Activated T-helper 2 cell treated with anti-CD3 and anti-CD28 coated beads, Interferon-gamma antibody, Interleukin-2, Interleukin-4, amounts not matched to agents 10 μg/mL and 5 μg/mL and 100 μg/mL, durations not matched to agents 14 hours and 24 hours and 36 hours (primary cell): ENCODE measurements around the gene BCAM. TPM values are rescaled to one million over a fixed set of nuclear protein-coding genes. Genes with fewer than 3 reads are reported as not detected.
"Not testable (repeated sequence)": the region's sequence is repeated elsewhere in the genome, so short reads cannot be mapped to it uniquely, and the experiment has no call there.

ENCODE experiments used
- DNase-seq: peaks from one replicate; pipeline ENCODE4 v3.0.0; 2021; ENCODE audit warnings: low spot score
- H3K27ac Mint-ChIP-seq: one replicate; pipeline ENCODE4 v1.8.0; 2021; ENCODE audit warnings: mixed read lengths
- H3K27me3 Mint-ChIP-seq: one replicate; pipeline ENCODE4 v1.8.0; 2021; ENCODE audit warnings: low read depth, mixed read lengths
- H3K36me3 Mint-ChIP-seq: one replicate; pipeline ENCODE4 v1.8.0; 2021; ENCODE audit warnings: low read depth, mixed read lengths
- H3K4me1 Mint-ChIP-seq: one replicate; pipeline ENCODE4 v1.8.0; 2021; ENCODE audit warnings: low read depth, mixed read lengths
- H3K4me3 Mint-ChIP-seq: one replicate; pipeline ENCODE4 v1.8.0; 2021; ENCODE audit warnings: low read depth, mild to moderate bottlenecking, moderate library complexity, mixed read lengths
- H3K9me3 Mint-ChIP-seq: one replicate; pipeline ENCODE4 v1.8.0; 2021; ENCODE audit warnings: mixed read lengths
- intact Hi-C: fragments of 100-400 bp; cut with micrococcal nuclease; formaldehyde crosslinking; loops from one replicate; pipeline ENCODE4 v1.15.1; 2023
- total RNA-seq: library from RNA; stranded (reverse); gene quantifications from 2 replicates; pipeline ENCODE4 v1.2.3, GENCODE V29; 2022

BCAM gene, protein sequence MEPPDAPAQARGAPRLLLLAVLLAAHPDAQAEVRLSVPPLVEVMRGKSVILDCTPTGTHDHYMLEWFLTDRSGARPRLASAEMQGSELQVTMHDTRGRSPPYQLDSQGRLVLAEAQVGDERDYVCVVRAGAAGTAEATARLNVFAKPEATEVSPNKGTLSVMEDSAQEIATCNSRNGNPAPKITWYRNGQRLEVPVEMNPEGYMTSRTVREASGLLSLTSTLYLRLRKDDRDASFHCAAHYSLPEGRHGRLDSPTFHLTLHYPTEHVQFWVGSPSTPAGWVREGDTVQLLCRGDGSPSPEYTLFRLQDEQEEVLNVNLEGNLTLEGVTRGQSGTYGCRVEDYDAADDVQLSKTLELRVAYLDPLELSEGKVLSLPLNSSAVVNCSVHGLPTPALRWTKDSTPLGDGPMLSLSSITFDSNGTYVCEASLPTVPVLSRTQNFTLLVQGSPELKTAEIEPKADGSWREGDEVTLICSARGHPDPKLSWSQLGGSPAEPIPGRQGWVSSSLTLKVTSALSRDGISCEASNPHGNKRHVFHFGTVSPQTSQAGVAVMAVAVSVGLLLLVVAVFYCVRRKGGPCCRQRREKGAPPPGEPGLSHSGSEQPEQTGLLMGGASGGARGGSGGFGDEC
- not detected in 2 replicates for total RNA-seq

DNA sequence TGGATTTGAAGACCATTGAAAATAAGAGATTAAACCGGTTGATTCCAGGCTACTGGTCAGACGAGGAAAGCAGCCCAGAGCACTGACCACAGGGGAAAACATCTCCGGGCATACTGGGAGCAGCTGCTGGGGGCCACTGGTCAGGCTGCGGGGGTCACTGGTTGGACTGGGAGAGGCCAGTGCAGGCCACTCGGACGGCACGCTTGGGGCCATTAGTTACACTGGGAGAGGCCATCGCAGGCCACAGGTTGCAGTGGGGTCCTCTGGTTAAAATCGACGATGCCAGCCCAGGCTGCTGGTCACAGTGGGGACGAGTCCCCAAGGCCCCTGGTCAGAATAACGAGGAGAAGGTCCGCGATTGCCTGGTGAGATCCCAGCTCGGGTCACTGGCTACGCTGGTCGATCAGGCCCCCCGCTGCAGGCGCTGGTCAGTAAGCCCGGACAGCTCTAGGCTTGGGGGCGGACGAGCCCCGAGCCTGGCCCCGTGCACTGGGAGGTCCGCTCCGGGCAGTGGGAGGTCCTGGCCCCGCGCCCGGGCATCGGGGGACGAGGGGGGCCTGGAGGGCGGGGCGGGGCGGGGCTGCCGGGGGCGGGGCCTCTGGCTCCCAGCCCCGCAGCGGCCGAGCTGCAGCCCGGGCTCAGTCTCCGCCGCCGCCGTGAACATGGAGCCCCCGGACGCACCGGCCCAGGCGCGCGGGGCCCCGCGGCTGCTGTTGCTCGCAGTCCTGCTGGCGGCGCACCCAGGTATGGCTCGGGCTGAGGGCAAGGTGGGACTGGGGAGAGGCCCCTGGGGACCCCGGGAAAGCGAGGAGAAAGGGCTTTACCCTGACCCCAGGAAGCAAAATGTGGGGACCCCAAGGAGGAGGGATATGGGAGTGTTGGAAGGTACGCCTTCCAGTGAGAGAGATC lies at the start of gene BCAM:
Gene BCAM (plus strand): TSS at position 641 of the 909 bp plus-strand sequence. CDS start 22 bp downstream, at position 663.
- Mint-ChIP-seq H3K4me1 (no peaks in the 10 kb centered on the region), H3K36me3 (no peaks in the 10 kb centered on the region), H3K27ac (no peak within 1 kb of the TSS), H3K4me3 (no peak within 1 kb of the TSS), H3K9me3 (no peaks in the 10 kb centered on the region), H3K27me3 (peaks cover 13% of the 10 kb centered on the region)
- DNase-seq = no peak
- intact Hi-C loops = no loop called here

- Mint-ChIP-seq H3K4me1 (peaks cover 16% of the 10 kb centered on the region), H3K4me3 (no peak overlapping the region), H3K27ac (no peak overlapping the region), H3K27me3 (no peaks in the 10 kb centered on the region), H3K9me3 (no peaks in the 10 kb centered on the region), H3K36me3 (peaks cover 40% of the 10 kb centered on the region)
- intact Hi-C loops = no loop called here
- no peak for DNase-seq
Observed at GRCh38 chr19:44762038-44762437, 46.9 kb upstream of the BCAM start.

DNA sequence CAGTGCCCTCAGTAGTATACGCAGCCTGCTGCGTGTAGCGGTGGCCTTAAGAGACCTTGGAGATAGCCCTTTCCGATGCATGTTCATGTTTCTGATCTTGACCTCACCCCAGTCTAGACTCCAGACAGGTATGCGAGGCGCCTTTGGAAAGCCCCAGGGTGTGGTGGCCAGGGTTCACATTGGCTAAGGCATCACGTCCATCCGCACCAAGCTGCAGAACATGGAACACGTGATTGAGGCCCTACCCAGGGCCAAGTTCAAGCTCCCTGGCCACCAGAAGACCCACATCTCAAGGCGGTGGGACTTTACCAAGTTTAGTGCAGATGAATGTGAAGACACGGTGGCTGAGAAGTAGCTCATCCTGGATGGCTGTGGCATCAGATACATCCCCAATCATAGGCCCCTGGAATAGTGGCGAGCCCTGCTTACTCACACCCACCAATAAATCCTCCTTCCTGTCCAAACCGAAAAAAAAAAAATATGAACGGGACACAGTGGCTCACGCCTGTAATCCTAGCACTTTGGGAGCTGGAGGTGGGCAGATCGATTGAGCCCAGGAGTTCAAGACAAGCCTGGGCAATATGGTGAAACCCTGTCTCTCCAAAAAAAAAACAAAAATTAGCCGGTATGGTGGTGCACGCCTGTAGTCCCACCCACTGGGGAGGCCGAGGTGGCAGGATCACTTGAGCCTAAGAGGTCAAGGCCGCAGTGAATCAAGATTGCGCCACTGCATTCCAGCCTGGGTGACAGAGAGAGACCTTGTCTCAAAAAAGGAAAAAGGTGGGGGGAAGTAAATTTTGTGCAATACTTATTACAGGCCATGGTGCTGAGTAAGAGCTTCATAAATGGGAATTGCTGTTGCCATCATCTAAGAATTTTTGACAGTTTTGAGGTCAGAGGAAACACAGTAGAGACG lies 43.6 kb upstream of the BCAM start:
- no peak for DNase-seq
- Mint-ChIP-seq H3K27me3 (no peaks in the 10 kb centered on the region), H3K27ac (no peak overlapping the region), H3K4me3 (no peak overlapping the region), H3K9me3 (no peaks in the 10 kb centered on the region), H3K4me1 (peaks cover 22% of the 10 kb centered on the region), H3K36me3 (peaks cover 16% of the 10 kb centered on the region)
- intact Hi-C loops = no loop called here

- intact Hi-C loops = no loop called here
- Mint-ChIP-seq H3K9me3 (no peaks in the 10 kb centered on the region), H3K27ac (no peak overlapping the region), H3K27me3 (no peaks in the 10 kb centered on the region), H3K4me3 (no peak overlapping the region), H3K4me1 (peaks cover 28% of the 10 kb centered on the region), H3K36me3 (peaks cover 10% of the 10 kb centered on the region)
- DNase-seq = no peak
Observed at GRCh38 chr19:44765949-44766335, 43.0 kb upstream of the BCAM start.

DNA sequence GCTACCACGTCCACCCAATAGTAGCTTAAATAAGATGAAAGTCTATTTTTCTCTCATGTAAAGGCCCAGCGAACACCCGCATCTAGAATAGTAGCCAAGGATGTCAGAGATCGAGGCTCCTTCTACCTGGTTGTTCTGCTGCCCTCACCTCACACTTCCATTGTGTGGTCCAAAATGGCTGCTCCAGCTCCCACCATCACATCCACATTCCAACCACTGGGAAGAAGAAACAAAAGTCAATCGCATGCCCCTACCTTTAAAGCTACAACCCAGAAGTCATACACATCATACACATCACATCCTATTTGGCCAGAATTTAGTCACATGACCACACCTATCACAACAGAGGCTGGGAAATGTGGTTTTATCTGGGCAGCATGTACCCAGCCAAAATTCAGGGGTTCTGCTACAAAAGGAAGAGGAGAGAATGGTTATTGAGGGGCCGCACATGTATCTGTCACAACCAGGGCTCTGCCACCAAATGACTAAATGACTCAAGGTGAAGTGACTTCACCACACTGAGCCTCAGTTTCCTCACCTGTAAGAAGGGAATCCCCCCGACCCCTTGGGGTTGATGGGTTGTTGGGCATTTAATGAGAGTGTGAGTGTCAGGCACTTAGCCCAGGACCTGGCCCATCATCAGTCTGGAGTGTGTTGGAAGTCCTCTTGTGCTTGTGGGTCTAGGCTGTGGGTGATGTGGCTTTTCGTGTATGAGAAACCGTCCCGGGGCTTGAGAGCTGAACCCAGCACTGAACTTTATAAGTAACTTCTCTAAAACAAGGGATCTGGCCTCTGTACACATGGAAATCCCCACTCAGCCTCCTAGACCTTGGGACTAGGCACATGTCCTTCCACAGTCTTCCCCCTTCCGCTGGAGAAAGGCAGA lies 41.4 kb upstream of the BCAM start:
- DNase-seq = no peak
- Mint-ChIP-seq H3K27ac (no peak overlapping the region), H3K36me3 (peaks cover 3% of the 10 kb centered on the region), H3K4me3 (no peak overlapping the region), H3K27me3 (no peaks in the 10 kb centered on the region), H3K4me1 (peaks cover 29% of the 10 kb centered on the region), H3K9me3 (no peaks in the 10 kb centered on the region)
- intact Hi-C loops = no loop called here

DNA sequence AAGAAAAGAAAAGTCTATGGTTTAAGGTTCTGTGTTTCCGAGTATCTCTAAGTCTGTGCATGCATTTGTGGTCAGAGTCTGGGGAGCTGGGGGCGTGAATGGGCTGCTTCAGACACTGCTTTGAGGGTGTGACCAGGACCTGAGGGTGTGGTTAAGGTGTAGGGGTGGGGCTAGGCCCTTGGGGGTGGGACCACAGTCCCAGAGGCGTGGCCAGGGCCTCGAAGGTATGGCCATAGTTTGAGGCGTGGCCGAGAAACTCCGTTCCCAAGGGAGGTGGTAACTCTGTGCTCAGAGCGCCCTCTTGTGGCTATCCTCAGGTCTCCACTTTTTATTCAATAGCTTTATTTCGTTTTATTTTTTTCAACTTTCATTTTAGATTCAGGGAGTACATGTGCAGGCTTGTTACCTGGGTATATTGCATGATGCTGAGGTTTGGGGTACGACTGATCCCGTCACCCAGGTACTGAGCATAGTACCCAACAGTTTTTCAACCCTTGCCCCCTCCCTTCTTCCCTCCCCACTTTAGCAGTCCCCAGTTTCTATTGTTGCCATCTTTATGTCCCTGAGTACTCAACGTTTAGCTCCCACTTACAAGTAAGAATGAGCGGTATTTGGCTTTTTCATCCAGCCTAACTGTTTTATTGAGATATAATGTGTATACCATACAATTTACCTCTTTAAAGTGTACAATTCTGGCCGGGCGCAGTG lies 38.2 kb upstream of the BCAM start:
- Mint-ChIP-seq H3K9me3 (no peaks in the 10 kb centered on the region), H3K36me3 (no peaks in the 10 kb centered on the region), H3K4me1 (peaks cover 27% of the 10 kb centered on the region), H3K4me3 (peak overlapping the region; percentile 0), H3K27me3 (no peaks in the 10 kb centered on the region), H3K27ac (peak overlapping the region; percentile 5)
- intact Hi-C loops = loop anchor here (1.0 kb wide), 5 partner anchors 17 to 116 kb away; no protein-coding TSS in a partner anchor
- DNase-seq = peak; percentile 95

- H3K4me3 Mint-ChIP-seq, H3K27ac Mint-ChIP-seq, intact Hi-C loops, H3K27me3 Mint-ChIP-seq, DNase-seq, H3K9me3 Mint-ChIP-seq, H3K36me3 Mint-ChIP-seq: not testable (repeated sequence)
- H3K4me1 Mint-ChIP-seq = peaks cover 27% of the 10 kb centered on the region
Observed at GRCh38 chr19:44772144-44772543, 36.8 kb upstream of the BCAM start.

DNA sequence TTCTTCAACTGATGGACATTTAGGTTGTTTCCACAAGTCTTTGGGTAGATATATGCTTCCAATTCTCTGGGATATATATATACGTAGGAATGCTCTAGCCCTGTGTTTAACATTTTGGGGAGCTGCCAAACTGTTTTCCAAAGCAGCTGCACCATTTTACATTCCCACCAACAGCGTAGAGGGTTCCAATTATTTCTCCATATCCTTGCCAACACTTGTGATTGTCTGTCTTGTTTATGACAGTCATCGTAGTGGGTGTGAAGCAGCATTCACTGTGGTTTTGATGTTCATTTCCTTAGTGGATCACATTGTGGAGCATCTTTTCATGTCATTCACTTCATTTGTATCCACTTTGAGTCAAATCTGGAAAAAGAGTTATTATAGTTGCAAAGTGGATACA lies 35.9 kb upstream of the BCAM start:
- intact Hi-C loops = no loop called here
- Mint-ChIP-seq H3K4me3 (no peak overlapping the region), H3K36me3 (no peaks in the 10 kb centered on the region)

GRCh38 chr19:44775676-44776240 lies 33.1 kb upstream of the BCAM start:
- no peak for DNase-seq
- H3K4me3 Mint-ChIP-seq = no peak overlapping the region
- H3K27me3 Mint-ChIP-seq = no peaks in the 10 kb centered on the region
- H3K27ac Mint-ChIP-seq = no peak overlapping the region
- H3K9me3 Mint-ChIP-seq = no peaks in the 10 kb centered on the region
- no peaks in the 10 kb centered on the region for H3K36me3 Mint-ChIP-seq
- intact Hi-C loops = no loop called here
- H3K4me1 Mint-ChIP-seq = peaks cover 8% of the 10 kb centered on the region

More for the DNA sequence above, 35.9 kb upstream of the BCAM start:
- Mint-ChIP-seq H3K27me3 (no peaks in the 10 kb centered on the region), H3K27ac (no peak overlapping the region), H3K4me1 (peaks cover 19% of the 10 kb centered on the region), H3K9me3 (no peaks in the 10 kb centered on the region)
- no peak for DNase-seq

DNA sequence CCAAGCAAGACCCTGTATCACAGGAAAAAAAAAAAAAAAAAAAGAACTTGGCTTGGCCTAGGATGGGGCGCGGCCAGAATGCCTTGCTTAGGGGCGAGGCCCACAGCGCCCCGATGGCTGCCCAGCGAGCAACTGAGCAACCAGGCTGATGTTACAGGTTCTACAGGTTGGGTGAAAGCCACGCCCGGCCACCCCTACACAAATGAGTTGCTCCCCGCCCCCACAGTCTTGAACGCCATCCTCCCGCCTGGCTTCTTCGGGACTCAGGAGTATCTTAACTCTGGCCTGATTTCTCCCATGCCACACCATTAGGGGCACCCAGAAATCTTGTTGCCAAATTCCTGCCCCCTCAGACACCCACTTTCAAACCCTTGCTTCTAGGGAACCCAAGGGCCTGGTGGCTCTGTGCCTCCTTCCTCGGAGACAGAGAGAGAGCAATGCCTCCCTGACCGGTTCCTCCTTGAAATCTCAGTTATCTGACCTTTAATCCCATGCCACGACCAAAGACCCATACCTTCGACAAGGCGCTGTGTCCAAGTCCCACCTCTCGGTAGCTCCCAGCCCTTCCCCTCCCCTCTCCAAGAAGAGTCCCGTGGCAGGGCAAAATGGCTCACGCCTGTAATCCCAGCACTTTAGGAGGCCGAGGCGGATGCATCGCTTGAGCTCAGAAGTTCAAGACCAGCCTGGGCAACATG lies 32.4 kb upstream of the BCAM start:
- no peak for DNase-seq
- Mint-ChIP-seq H3K27ac (no peak overlapping the region), H3K4me1 (peaks cover 5% of the 10 kb centered on the region), H3K9me3 (no peaks in the 10 kb centered on the region), H3K4me3 (no peak overlapping the region), H3K36me3 (no peaks in the 10 kb centered on the region), H3K27me3 (no peaks in the 10 kb centered on the region)
- intact Hi-C loops = no loop called here
